Stimulated activated CD8-positive, alpha-beta memory T cell treated with anti-CD3 and anti-CD28 coated beads, Interleukin-12 subunit alpha, Interleukin-12 subunit beta, amount 100 ng/mL, for 4 hours (primary cell): ENCODE measurements around the gene TNFRSF1A.

Experiments used
- DNase-seq: peaks from one replicate; pipeline ENCODE4 v3.0.0-alpha.2; 2020; ENCODE audit warnings: low read depth

The TNFRSF1A gene

DNA sequence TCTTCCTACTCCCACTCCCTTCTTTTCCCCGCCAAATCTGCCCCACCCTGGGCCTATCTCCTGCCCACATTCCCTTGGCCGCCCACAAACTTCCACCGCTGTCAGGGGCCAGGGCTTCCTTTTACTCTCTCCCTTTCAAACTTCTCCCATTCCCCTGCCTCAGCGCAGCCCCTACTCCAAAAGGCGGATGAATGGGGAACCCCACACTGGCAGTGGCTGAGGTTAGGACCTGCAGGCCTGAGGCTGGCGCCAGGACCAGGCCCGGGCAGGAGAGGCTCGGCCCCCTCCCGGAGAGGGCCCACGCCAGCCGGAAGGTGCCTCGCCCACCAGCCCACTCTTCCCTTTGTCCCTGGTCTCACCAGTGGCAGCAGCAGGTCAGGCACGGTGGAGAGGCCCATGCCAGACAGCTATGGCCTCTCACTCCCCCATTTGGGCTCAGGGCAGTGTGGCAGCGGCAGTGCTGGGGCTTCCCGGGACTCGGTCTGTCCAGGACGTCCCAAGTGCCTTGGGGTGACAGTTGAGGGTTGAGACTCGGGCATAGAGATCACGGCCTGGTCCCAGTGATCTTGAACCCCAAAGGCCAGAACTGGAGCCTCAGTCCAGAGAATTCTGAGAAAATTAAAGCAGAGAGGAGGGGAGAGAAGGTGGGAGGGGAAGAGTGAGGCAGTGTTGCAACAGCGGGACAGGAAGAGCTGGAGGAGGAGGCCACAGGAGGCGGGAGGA lies at the start of gene TNFRSF1A:
TSS of gene TNFRSF1A (minus strand) at position 660 of the 723 bp plus-strand sequence. CDS start at position 398, 262 bp downstream.
- DNase-seq = no peak

DNA sequence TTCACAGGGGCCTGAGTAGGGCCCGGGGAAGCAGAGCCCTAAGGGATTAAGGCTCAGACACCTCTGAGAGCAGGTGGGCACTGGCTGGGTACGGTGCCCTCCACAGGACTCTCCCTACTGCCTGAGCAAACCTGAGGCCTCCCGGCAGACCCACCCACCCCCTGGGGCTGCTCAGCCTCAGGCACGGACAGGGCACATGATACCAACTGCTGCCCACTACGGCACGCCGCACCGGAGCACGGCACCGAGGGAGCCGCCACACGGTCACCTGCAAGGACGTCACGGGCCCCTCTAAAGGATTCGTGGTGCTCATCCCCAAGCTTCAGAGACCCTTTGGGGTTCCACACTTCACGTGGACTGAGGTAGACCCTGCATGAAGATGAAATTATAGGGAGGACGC lies 49.1 kb upstream of the TNFRSF1A start:
- no peak for DNase-seq

DNA sequence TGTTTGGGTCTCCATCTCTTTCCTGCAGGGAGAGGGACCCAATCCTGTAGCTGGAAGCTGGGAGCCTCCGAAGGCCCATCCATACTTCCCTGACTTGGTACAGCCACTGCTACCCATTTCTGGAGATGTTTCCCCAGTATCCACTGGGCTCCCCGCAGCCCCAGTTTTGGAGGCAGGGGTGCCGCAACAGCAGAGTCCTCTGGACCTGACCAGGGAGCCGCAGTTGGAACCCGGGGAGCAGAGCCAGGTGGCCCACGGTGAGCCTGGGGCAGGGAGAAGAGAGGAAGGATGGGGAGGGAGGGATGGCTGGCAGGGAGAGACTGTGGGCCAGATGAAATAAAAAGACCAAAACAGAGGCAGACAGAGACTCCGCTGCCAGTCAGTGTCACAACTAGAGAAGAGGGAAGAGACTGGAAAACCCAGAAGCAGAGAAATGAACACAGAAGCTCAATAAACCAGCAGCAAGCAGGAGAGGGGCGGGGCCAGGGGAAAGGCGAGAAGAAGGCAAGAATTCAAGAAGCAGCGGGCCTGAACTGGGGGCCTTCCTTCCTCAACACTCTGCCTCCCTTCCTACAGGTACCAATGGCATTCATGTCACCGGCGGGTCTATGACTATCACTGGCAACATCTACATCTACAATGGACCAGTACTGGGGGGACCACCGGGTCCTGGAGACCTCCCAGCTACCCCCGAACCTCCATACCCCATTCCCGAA lies 48.4 kb upstream of the TNFRSF1A start:
- DNase-seq = no peak

DNA sequence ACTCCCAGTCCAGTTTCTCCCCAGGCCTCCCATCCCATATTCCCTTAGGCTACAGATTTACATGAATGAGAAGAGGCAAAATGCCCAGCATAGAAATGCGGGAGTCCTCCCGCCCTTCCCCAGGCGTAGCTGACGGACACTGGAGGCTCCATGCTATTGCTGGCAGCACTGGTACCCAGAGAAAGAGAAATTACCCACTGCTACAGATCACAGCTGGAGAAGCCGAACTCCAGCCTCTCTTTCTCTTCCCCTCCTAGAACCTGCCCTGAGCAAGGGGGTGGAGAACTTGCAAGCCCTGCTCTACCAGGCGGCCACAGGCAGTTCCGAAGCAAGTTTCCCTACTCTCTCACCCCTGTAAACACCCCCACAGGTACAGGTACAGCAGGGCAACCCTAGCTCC lies 45.7 kb upstream of the TNFRSF1A start:
- no peak for DNase-seq

DNA sequence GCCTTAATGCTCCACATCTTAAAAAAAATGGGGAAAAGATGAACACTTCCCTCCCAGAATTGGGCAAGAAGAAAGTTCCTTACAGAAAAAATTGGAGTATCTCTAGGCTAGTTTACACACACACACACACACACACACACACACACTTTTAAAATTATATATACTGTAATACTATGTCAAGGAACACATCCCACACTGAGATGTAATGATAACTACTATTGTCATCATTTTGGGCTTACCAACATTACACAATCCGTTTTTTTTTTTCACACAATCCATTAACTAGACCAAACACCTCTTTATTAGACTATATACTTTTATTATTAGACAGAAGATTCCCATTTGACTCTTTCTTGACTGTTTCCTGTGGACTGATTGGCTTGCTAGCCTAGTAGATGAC lies 44.6 kb upstream of the TNFRSF1A start:
- DNase-seq = no peak

DNA sequence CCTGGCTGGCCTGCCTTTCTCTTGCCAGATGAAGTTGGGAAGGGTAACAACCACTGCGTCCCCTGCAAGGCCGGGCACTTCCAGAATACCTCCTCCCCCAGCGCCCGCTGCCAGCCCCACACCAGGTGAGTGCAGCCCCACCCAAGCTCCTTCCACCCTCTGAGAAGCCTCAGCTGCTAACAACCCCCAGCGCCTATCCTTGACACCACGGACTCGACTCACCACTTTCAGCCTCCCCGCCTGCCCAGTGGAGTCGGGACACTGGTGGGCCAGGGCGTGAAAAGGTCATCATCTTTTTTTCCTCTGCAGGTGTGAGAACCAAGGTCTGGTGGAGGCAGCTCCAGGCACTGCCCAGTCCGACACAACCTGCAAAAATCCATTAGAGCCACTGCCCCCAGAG lies 44.2 kb upstream of the TNFRSF1A start:
- DNase-seq = no peak

DNA sequence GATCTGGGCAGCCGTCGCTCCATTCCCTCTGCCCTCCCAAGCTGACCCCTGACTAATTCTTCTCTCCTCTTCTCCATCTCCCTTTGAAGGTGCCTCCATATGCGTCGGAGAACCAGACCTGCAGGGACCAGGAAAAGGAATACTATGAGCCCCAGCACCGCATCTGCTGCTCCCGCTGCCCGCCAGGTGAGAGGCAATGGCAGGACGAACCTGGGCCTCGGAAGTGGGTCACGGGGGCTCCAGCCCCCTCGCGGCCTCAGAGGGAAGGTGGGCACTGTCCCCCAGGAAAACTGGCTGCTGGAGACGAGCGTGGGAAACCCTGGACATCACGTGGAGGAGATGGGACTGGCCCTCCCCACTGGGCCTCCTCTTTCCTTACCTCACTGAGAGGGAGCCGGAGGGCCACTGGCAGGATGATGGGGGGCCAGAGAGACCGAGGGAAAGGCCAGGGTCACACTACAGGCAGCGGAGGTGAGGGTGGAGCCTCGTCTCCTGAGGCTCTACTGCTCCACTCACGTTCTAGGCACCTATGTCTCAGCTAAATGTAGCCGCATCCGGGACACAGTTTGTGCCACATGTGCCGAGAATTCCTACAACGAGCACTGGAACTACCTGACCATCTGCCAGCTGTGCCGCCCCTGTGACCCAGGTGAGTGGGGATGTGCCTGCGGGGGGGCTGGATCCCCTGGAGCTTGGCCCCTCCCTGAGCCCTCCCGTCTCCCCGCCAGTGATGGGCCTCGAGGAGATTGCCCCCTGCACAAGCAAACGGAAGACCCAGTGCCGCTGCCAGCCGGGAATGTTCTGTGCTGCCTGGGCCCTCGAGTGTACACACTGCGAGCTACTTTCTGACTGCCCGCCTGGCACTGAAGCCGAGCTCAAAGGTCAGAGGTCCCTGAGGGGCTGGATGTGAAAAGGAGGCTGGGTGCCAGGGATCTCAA lies 42.9 kb upstream of the TNFRSF1A start:
- DNase-seq = no peak

DNA sequence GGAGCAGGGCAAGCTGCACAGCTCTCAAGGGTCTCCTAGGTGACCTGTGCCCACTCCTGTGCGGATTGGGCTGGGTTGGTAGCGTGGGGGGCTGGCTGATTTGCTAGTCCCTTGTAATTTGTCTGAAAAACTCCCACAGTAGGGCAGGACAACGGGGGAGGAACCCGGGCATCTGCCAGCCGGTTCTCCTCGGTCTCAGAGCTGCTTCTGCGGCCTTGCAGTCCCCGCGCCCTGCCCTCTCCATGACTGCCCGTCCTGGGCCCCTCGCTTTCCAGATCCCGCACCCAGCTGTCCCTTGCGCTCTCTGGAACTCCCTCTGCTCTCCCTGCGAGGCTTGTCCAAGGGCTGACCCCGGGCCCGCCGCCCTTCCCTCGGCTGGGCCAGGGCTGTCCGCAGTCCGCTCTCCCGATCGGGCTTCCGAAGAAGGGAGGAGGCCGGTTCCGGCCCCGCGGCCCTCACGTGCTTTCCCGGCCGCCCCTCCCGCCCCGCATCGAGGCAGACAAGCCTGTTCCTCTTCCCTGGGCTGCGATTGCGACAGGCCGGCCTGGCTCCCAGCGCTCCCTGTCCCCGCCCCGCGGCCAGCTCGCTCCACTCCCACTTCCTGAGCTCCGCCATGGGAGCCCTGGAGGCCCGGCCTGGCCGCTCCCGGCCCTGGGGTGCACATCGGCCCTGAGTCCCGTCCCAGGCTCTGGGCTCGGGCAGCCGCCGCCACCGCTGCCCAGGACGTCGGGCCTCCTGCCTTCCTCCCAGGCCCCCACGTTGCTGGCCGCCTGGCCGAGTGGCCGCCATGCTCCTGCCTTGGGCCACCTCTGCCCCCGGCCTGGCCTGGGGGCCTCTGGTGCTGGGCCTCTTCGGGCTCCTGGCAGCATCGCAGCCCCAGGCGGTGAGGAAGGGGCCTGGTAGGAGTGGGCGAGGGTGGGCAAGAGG lies 42.0 kb upstream of the TNFRSF1A start, which contains the start of gene LTBR:
TSS of gene LTBR (plus strand) at position 591 of the 927 bp plus-strand sequence. CDS start at position 788, 197 bp downstream.
- no peak for DNase-seq

DNA sequence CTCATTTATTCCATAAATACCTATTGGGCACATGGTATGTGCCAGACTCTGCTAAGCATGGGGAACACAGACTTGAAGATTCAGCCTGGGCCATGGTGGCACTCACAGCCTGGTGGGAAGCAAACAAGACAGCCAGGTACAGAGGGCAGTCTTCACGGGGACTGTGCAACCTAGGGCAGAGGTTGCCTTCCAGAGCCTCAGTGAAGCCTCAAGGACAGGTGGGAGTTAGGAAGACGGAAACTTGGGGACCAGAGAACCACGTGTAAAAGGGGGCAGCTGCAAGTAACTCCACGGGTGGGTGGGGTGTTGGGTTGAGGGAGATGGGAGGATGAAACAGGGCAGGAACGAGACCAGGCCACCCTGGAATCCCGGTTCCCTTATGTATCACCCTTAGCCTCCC lies 41.1 kb upstream of the TNFRSF1A start:
- DNase-seq = no peak

DNA sequence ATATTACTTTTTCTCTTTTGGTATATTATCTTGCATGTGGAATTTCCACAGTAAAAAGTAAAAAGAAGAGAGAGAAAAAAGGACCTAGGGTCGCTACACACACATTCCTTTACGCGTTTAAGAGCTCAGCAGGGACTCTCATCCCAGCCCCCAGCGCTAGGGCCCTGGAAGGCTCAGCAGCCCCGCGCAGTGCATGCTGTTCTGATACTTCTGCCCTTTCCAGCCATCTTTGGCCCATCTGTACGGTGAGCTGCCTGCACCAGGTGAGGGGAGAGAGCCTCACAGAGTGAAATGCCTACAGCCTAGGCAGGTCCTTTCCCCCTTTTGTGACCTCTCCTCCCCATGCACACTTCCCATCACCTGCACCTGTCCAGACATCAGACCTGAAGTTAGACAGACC lies 40.5 kb upstream of the TNFRSF1A start:
- DNase-seq = no peak

DNA sequence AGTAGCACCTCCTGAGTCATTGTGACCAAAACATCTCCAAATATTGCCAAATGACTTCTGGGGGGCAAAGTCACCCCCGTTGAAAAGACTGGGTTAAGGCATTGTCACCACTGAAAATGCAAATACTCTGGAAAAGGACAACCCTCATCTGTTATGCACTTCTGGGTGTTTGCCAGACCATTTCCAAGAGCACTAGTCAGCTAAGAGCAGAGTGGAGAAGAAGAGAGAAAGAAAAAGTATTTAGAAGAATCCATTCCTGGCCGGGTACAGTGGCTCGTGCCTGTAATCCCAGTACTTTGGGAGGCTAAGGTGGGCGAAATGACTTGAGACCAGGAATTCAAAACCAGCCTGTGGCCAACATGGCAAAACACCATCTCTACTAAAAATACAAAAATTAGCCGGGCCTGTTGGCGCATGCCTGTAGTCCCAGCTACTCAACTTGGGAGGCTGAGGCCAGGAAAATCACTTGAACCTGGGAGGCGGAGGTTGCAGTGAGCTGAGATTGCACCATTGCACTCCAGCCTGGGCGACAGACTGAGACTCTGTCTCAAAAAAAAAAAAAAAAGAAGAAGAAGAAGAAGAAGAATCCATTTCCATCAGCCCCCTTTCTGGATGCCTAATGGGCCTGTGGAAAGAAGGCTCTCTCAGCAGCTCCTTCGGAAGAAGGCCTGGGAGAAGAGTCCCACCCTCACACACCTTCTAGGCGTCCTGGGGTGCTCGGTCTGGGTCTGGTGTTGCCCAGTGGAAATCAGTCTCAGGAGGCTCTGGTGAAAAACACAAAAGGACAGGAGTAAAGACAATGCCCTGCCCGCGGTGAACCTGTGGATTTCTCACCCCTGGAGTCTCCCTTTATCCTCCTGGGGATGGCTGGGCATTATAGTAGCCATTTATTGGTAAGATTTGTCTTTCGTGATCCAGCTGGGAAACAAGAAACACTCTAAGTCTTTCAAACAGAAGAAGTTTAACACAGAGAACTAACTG lies 38.6 kb upstream of the TNFRSF1A start:
- no peak for DNase-seq

DNA sequence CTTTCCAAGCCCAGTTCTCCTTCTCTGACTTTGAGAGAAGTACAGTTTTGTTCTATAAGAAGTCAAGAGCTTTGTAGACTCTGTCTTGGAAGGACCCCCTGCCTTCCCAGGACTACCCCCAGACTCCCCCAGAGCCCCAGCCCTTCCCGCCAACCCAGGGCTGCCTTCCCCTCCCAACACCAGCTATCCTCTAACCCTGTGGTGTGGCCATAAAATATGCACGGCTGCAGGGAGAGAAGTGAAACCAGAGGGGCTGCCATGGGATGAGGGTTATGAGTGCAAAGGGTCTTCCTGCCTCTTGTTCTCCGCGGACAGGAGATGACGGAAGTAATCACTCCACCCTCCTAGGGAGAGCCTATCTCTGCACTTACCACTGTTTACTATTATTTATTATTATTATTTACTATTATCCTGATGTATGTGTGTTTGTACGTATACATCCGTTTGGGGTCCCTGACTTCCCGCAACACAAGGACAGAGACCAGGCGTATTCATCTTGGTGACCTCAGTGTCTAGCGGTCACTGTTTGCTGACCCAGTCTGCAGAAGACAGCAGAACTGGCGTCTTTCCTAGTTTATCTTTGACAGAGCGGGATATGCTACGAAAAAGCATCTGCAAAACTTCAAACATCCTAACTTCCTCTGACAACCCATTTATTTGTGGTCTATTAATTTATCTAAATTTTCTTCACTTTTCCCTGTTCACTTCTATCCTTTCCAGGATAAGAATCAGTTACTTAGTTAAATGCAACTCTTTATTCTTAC lies 37.0 kb upstream of the TNFRSF1A start:
- DNase-seq = no peak

DNA sequence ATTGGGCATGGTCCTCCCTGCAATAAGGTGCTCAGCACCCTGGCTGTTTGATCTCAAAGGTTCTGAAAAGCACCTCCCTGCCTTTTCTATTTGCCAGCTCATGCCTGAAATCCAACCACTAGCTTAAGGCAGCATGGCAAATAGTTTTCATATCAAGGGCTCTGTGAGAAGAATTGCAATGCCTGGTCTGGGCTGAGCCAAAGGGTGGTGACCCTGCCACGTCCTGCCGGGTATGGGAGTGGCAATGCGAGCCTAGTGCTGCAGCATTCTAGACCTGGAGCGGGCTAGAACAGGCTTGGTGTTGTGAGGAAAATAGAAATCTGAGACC lies 35.8 kb upstream of the TNFRSF1A start:
- DNase-seq = no peak

DNA sequence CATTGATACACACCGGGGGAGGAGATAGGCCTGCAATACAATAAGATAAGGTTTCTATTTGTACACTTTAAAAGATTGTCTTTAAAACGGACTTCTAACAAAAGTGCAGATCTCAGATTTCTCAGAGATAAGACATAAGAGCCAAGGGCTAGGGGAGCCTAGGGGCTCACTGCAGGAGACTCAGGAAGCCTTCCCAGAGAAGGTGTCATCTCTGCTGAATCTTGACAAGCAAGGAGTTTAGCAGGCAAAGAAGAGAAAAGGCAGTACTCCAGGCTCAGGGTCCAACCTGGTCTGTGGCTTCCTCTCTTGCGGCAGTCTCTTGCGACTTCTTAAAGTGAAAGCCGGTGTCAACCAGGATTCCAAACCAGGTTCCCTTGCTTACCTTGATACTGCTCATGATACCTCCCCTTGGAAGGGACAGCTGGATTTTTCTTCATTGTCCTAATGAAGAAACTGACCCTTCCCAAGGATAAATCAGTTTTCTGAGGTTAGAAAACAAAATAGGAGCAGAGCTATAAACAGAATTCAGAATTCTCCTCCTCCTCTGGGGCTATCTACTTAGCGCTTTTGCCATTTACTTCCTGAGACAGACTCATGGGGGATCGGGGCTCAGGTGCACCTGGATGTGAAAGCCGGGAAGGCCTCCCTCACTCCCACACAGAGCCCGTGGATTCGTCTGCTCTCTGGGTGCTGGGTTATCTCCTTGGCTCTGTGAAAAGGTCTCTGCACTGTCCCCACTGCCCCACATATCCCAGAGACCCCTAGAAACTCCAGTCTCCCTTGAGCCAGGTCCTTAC lies 35.2 kb upstream of the TNFRSF1A start:
- DNase-seq = no peak

DNA sequence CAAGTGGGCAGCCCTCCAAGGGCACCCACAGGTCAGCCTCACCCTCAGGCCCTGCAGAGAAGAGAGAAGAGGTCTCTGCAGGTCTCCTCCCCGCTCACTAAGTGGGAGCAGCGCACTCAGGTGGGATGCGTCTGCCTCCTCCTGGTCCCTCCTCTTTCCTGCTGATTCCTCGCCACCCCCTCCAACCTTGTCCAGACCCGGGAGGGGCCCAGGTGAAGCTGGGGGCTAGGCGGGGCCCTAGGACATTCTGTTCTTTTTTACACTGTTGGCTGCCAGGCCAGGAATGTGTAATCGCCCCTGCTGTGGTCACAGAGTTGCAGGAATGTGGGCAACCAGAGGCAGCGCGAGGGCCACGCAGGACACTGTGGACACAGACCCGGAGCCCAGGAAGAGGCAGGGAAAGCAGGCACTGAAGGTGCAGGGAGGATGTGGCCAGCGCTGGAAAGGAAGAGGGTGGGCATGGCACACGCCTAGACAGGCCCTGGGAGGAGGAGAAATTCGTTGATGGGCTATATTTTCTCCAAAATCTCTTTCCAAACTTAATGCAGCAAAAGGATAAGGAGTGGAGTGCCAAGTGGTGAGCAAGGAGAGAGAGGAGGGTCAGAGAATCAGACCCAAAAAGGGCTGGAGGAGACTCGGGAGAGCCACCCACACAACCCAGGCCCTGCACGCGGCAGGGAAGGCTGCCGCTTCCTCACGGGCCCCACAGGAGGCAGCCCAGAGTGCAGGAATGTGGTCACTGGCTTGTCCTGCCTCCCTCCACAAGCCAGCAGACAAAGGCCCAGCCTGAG lies 34.4 kb upstream of the TNFRSF1A start:
- no peak for DNase-seq

DNA sequence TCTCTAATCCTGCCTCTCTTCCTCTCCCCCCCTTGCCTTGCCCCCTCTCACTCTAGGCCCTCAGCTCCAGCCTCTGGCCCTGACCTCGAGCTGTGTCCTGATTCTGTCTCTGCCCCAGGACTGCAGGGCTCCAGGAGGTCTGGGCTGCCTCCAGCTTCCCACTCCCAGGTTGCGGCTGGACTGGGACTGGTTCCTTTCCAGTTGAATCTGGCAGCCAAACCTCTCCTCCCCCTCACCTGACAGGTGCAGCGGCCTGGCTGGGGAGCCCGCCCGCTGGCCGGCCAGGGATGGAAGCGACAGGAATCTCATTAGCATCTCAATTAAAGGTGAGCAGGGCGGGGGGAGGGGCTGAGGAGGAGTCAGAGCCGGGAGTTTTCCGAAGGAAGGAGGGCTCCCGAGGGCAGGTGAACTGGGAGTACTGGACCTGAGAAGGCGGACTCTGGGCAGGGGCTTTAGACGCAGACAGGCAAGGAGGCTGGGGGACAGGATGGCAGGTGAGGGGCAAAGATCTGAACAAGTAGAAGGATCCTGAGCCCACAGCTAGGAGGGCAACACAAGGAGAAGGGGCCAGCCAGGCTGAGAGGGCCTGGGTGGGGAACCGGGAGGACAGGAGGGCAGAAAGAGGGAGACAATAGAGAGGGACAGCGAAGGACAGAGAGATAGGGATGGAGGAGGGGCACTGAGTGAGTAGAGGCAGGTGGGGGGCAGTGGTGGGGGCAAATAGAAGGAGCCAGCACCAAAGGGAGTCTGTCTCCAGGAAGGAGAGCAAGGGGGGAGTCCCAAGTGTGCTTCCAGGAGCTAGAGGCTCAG lies 33.6 kb upstream of the TNFRSF1A start, which contains the start of gene SCNN1A:
TSS of gene SCNN1A (minus strand) at position 295 of the 810 bp plus-strand sequence. CDS start 780 bp downstream, outside the sequence.
- DNase-seq = no peak

DNA sequence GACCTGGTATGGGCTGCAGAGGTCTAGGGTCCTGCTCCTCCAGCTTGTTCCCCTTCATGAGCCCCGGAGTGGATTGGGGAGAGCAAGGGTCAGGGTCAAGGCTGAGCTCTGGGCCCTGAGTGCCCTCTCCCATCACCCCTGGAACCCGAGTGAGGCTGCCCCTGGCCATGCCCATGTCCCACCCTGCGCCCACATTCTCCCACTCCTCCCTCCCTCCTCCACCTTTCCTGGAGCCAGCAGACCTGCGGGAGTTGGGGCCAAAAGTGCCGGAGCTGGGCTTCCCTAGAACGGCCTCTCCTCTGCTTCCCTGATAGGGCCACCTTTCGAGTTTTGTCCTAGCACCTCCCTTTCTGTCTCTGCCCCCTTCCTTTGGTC lies 32.9 kb upstream of the TNFRSF1A start:
- no peak for DNase-seq
